A549 (cell line): ENCODE measurements around the gene MADCAM1.

ENCODE experiments used
- BHLHE40 ChIP-seq: IDR thresholded peaks from 2 replicates; pipeline ENCODE4 v1.6.1; 2012; ENCODE audit warnings: low read depth, low read length, inconsistent platforms
- JUN ChIP-seq, 2 experiments: fragments of >200 bp; sonication (Bioruptor Twin); formaldehyde crosslinking; IDR thresholded peaks; 2 replicates in 1 of 2; 3 replicates in 1 of 2; pipeline ENCODE4 v1.6.1; 2016 to 2017
- JUNB ChIP-seq: fragments of >200 bp; sonication (Bioruptor Twin); formaldehyde crosslinking; IDR thresholded peaks from 2 replicates; pipeline ENCODE4 v1.6.1; 2016
- NPAS2 ChIP-seq: fragments of 250-450 bp; sonication (Bioruptor Pico); IDR thresholded peaks from 2 replicates; pipeline ENCODE4 v1.8.0; 2022; ENCODE audit warnings: mild to moderate bottlenecking, moderate library complexity, borderline replicate concordance
- NR3C1 ChIP-seq: fragments of >200 bp; sonication (Bioruptor Twin); formaldehyde crosslinking; IDR thresholded peaks from 3 replicates; pipeline ENCODE4 v1.6.1; 2017
- POLR2A ChIP-seq: IDR thresholded peaks from 2 replicates; pipeline ENCODE4 v1.6.1; 2012; ENCODE audit warnings: mild to moderate bottlenecking, low read length
- RAD21 ChIP-seq, 2 experiments: fragments of >200 bp in 1 of 2; sonication (Bioruptor Twin) in 1 of 2; formaldehyde crosslinking in 1 of 2; IDR thresholded peaks in 1 of 2; conservative IDR thresholded peaks in 1 of 2; 2 replicates in 1 of 2; 3 replicates in 1 of 2; pipeline ENCODE4 v1.6.1; 2012 to 2018; ENCODE audit warnings: inconsistent platforms in 1 of 2
- RNF2 ChIP-seq: fragments of 200-600 bp; sonication (generic); IDR thresholded peaks from 2 replicates; pipeline ENCODE4 v1.6.1; 2016; ENCODE audit warnings: low read depth, mild to moderate bottlenecking, antibody characterized with exemption, moderate library complexity, borderline replicate concordance
- SMC3 ChIP-seq: fragments of >200 bp; sonication (Bioruptor Twin); formaldehyde crosslinking; IDR thresholded peaks from 3 replicates; pipeline ENCODE4 v1.6.1; 2018; ENCODE audit warnings: inconsistent platforms
- TP53 ChIP-seq: fragments of 250-450 bp; sonication (Bioruptor Pico); IDR thresholded peaks from 2 replicates; pipeline ENCODE4 v1.5.0; 2021; ENCODE audit warnings: mild to moderate bottlenecking, moderate library complexity
- USF2 ChIP-seq: fragments of 450-650 bp; IDR thresholded peaks from 2 replicates; pipeline ENCODE4 v1.6.1; 2014; ENCODE audit warnings: antibody characterized with exemption
- TF ChIP-seq, protein P1 (sequence below): fragments of >200 bp; sonication (Bioruptor Twin); formaldehyde crosslinking; IDR thresholded peaks from 3 replicates; pipeline ENCODE4 v1.5.1; 2016

- TF ChIP-seq POLR2A: no peak
- TF ChIP-seq BHLHE40: no peak
- no peak for TF ChIP-seq RAD21 (conservative IDR thresholded peaks at IDR 0.05 in 1 of 2, IDR thresholded peaks at IDR 0.05 in 1 of 2)
- TF ChIP-seq, protein P1, sequence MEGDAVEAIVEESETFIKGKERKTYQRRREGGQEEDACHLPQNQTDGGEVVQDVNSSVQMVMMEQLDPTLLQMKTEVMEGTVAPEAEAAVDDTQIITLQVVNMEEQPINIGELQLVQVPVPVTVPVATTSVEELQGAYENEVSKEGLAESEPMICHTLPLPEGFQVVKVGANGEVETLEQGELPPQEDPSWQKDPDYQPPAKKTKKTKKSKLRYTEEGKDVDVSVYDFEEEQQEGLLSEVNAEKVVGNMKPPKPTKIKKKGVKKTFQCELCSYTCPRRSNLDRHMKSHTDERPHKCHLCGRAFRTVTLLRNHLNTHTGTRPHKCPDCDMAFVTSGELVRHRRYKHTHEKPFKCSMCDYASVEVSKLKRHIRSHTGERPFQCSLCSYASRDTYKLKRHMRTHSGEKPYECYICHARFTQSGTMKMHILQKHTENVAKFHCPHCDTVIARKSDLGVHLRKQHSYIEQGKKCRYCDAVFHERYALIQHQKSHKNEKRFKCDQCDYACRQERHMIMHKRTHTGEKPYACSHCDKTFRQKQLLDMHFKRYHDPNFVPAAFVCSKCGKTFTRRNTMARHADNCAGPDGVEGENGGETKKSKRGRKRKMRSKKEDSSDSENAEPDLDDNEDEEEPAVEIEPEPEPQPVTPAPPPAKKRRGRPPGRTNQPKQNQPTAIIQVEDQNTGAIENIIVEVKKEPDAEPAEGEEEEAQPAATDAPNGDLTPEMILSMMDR: no peak
- no peak for TF ChIP-seq TP53 (CRISPR knock-in tag)
- TF ChIP-seq SMC3: no peak
- TF ChIP-seq JUN (IDR thresholded peaks at IDR 0.05): no peak
- TF ChIP-seq RNF2: no peak
- no peak for TF ChIP-seq NR3C1
- TF ChIP-seq JUNB: no peak
- TF ChIP-seq NPAS2 (CRISPR knock-in tag): no peak
- no peak for TF ChIP-seq USF2
Observed at GRCh38 chr19:485583-486236, 10.6 kb upstream of the MADCAM1 start.
